Lower leg skin (tissue), 3 donors: Measurements from ENCODE around the gene GPX4.

Experiments used
- POLR2A ChIP-seq, 2 donors: fragments of 450-650 bp; IDR thresholded peaks; one replicate each; pipeline ENCODE4 v1.6.1; 2016 to 2017; ENCODE audit warnings: antibody characterized with exemption in 2 of 2, mild to moderate bottlenecking in 1 of 2, moderate library complexity in 1 of 2
- TF ChIP-seq, protein P1 (sequence below), 3 donors: fragments of 450-650 bp; IDR thresholded peaks; one replicate each; pipeline ENCODE4 v1.5.1; 2016; ENCODE audit warnings: antibody characterized with exemption in 3 of 3, mild to moderate bottlenecking in 3 of 3, moderate library complexity in 2 of 3

DNA sequence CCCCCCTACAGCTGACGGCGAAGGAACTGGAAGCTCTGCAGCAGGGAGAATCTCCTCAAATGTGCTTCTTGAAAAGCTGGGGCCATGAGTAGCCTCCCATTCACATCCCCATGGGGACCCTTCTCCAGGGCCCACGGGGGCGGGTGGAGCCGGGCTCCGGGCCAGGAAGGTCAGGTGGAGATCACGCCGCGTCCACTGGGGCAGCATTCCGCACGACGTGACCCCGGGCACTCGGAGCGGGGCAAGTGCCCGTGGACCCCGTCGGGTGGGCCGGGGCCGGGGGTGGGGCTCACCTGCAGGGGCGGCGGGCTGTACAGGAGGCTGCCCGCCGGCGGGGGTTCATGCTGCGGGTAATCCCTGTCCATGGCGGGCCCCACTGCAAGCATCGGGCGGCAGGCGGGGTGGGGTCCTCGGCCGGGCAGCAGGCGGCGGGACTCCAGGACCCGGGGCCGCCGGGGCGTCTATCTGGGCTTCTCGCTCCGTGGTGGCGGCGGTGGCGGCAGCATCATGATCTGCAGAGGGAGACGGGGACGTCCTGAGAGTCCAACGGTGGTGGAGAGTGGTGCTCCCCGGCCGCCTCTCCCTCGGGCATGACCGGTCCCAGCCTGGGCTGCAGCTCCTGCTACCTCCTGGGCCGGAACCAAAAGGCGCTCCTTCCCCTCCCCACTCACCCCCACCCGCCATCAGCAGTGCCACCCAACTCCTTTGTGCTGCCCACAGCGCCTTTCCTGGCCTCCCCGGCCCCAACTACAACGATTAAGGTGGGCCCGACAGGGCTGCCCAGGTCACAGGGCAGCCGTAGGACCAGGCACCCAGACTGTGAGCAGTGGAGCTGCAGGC is 50.3 kb downstream of the GPX4 start:
- TF ChIP-seq POLR2A (IDR thresholded peaks at IDR 0.05), result no peak
- TF ChIP-seq, protein P1, sequence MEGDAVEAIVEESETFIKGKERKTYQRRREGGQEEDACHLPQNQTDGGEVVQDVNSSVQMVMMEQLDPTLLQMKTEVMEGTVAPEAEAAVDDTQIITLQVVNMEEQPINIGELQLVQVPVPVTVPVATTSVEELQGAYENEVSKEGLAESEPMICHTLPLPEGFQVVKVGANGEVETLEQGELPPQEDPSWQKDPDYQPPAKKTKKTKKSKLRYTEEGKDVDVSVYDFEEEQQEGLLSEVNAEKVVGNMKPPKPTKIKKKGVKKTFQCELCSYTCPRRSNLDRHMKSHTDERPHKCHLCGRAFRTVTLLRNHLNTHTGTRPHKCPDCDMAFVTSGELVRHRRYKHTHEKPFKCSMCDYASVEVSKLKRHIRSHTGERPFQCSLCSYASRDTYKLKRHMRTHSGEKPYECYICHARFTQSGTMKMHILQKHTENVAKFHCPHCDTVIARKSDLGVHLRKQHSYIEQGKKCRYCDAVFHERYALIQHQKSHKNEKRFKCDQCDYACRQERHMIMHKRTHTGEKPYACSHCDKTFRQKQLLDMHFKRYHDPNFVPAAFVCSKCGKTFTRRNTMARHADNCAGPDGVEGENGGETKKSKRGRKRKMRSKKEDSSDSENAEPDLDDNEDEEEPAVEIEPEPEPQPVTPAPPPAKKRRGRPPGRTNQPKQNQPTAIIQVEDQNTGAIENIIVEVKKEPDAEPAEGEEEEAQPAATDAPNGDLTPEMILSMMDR (IDR thresholded peaks at IDR 0.05), result no peak
